Cardiac fibroblast (primary cell): ENCODE data around the gene PCED1A.
"Not testable (repeated sequence)": the region's sequence is repeated elsewhere in the genome, so short reads cannot be mapped to it uniquely, and the experiment has no call there.

Source experiments
- DNase-seq, 2 donors: peaks; one replicate each; pipeline versions ENCODE4 v3.0.0 to v3.0.0-alpha.2; 2010; ENCODE audit warnings: low read depth in 2 of 2
- H3K4me3 ChIP-seq, 2 donors: replicated peaks in 1 of 2; 1 replicate in 1 of 2; 2 replicates in 1 of 2; pipeline ENCODE4 v1.5.1; 2011; ENCODE audit warnings: low read depth in 2 of 2, low read length in 2 of 2, mild to moderate bottlenecking in 2 of 2, moderate library complexity in 1 of 2
- TF ChIP-seq, protein P1 (sequence below): IDR thresholded peaks from one replicate; pipeline ENCODE4 v1.5.1; 2011; ENCODE audit warnings: low read depth, mild to moderate bottlenecking, low read length, inconsistent platforms

Gene PCED1A

DNA sequence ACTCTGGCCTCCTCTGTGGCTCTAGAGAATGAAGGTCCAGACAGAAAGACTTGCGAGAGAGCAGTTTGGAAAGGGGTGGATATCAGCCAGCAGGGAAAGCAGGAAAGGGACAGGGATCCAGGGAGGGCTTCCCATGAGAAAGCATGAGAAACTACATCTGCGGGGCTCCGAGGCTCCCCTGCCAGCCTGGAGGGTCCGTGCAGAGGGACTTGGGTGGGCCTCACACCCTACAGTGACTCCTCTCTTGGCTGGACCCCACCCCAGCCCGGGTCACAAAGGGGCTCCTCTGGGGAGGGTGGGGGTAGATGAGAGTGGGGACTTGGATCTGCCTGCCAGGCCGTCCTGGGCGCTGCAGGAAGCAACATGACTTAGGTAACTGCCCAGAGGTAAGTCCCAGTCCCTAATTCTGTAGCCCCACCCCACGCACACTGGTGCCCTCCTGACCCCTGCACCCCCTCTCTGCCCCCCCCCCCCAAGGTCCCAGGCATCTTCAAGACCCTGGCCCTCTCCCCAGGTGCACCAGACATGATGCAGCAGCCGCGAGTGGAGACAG is 24.3 kb downstream of the PCED1A start, which contains the start of gene TMEM239:
Gene TMEM239, plus strand, starts transcription at position 335 of the 553 bp plus-strand sequence. Its CDS starts 191 bp downstream, at position 526.
- TF ChIP-seq, protein P1, sequence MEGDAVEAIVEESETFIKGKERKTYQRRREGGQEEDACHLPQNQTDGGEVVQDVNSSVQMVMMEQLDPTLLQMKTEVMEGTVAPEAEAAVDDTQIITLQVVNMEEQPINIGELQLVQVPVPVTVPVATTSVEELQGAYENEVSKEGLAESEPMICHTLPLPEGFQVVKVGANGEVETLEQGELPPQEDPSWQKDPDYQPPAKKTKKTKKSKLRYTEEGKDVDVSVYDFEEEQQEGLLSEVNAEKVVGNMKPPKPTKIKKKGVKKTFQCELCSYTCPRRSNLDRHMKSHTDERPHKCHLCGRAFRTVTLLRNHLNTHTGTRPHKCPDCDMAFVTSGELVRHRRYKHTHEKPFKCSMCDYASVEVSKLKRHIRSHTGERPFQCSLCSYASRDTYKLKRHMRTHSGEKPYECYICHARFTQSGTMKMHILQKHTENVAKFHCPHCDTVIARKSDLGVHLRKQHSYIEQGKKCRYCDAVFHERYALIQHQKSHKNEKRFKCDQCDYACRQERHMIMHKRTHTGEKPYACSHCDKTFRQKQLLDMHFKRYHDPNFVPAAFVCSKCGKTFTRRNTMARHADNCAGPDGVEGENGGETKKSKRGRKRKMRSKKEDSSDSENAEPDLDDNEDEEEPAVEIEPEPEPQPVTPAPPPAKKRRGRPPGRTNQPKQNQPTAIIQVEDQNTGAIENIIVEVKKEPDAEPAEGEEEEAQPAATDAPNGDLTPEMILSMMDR: no peak
- H3K4me3 ChIP-seq: no peak within 1 kb of the TSS
- no peak for DNase-seq

DNA sequence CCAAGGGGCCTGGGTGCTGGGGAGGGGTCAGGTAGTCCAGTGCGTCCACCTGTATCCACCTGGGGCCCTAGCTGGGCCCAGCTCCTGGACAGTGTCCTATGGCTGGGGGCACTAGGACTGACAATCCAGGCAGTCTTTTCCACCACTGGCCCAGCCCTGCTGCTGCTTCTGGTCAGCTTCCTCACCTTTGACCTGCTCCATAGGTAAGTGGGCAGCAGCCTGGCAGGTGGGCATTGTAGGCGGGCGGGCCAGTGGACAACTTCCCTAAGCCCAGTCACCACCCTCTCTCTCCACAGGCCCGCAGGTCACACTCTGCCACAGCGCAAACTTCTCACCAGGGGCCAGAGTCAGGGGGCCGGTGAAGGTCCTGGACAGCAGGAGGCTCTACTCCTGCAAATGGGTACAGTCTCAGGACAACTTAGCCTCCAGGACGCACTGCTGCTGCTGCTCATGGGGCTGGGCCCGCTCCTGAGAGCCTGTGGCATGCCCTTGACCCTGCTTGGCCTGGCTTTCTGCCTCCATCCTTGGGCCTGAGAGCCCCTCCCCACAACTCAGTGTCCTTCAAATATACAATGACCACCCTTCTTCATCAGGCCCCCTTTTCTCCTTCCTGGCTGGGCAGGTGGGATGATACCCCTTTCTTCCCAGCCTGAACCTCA is 25.1 kb downstream of the PCED1A start:
- DNase-seq: no peak
- TF ChIP-seq, protein P1: no peak
- no peak overlapping the region for H3K4me3 ChIP-seq

DNA sequence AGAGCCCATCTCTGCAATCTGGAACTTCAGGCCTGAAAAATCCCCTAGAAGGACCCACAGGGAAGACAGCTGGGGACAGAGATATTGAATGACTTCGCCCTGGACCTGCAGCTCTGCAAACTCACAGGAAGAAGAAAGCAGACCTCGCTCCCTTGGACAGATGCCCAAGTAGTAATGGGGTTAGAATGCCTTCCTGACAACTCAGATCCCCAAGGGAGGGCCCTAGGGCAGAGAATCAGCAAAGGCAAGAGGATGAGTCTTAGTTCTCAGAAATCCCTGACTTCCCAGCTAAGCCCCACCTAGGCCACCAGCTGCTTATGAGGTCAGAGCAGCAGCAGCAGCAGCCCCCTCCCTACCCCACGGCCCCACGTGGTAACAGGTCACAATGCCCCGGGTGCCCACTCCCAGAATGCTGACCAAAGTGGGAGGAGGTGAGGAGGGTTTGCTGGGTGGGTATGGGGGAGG is 25.8 kb downstream of the PCED1A start, which contains the start of gene C20orf141:
Gene C20orf141, plus strand, starts transcription at position 401 of the 465 bp plus-strand sequence. CDS start 198 bp downstream, outside the sequence.
- no peak within 1 kb of the TSS for H3K4me3 ChIP-seq
- peak; percentile 98 to 100 for DNase-seq
- TF ChIP-seq, protein P1: no peak

DNA sequence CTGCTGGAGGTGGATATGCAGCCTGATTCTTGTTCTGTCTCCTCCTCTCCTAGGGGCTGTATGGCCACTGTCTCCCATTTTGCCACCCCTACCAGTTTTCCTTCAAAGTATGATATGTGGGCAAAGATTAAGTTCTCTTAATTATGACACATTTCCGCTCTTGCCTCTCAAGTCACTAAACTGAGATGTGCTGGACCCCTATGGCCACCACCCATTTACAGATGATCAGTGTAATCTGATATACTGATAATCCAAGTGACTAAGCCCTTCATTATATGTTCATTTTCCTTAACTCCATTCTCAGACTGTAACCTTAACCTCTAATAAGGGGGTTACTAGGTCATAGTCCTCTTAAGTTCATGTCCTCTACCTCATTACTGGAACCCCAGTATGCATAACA is 26.4 kb downstream of the PCED1A start:
- TF ChIP-seq, protein P1: no peak
- no peak overlapping the region for H3K4me3 ChIP-seq
- no peak for DNase-seq

DNA sequence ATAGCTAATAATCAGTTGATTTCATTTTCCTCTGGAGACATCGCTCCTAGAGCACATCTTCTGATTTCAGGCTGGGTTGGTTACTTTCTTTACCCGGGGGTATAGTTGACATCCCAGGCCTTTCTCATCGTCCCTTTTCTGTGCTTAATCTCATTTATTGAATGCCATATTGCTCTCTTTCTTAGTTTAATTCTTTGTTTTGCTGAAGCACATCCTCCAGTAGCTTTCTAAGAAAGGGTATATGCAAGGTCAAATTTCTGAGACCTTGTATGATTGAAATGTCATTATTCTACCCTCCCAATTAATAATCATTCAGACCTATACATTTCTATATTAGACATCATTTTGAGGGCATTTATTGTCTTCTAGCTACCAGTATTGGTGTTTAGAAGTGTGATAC is 28.3 kb downstream of the PCED1A start:
- TF ChIP-seq, protein P1: no peak
- no peak for DNase-seq
- no peak overlapping the region for H3K4me3 ChIP-seq

DNA sequence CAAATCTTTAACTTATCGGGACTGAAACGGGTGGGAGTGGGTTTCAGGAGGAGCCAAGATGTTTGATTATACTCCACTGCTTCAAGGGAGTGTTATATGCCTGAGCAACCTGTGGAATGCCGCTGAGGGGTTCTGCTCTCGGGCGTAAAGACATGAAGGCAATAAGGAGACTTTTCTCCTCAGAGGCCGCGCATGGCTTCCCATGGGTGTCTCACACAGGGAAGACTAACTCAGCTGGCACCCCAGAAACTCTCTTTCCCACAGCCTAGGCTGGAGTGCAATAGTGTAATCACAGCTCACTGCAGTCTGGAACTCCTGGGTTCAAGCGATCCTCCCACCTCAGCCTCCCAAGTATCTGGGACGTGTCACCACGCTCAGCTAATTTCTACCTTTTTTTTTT is 30.8 kb downstream of the PCED1A start:
- H3K4me3 ChIP-seq: no peak overlapping the region
- no peak for DNase-seq
- TF ChIP-seq, protein P1: no peak

DNA sequence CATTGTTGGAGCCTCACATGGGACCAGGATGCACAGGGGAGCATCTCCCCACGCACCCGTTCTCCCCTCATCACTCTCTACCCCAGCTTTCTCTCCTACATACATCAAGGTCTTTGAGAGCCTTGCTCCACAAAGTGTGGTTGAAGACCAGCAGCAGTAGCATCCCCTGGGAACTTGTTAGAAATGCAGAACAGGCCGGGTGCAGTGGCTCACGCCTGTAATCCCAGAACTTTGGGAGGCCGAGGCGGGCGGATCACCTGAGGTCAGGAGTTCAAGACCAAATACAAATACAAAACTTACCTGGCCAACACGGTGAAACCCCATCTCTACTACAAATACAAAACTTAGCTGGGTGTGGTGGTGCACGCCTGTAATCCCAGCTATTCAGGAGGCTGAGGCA is 32.5 kb downstream of the PCED1A start:
- not testable (repeated sequence) for H3K4me3 ChIP-seq, DNase-seq
